Activated T-helper 1 cell treated with anti-CD3 and anti-CD28 coated beads, Interleukin-12 subunit alpha, Interleukin-12 subunit beta, Interleukin-2, Interleukin-4 antibody, amounts not matched to agents 30 ng/mL and 10 ng/mL and 1 ng/mL, durations not matched to agents 14 hours and 24 hours and 36 hours (primary cell): ENCODE measurements around the gene FTSJ1. TPM values are rescaled to one million over a fixed set of nuclear protein-coding genes. Genes with fewer than 3 reads are reported as not detected.
A peak's percentile ranks its signal among the peaks of the same experiment; 100 is the strongest.
"Not testable (repeated sequence)": the region's sequence is repeated elsewhere in the genome, so short reads cannot be mapped to it uniquely, and the experiment has no call there.

Experiments used
- DNase-seq: peaks from one replicate; pipeline ENCODE4 v3.0.0; 2021; ENCODE audit warnings: low spot score
- H3K27ac Mint-ChIP-seq: one replicate; pipeline ENCODE4 v1.8.0; 2021; ENCODE audit warnings: mild to moderate bottlenecking, mixed read lengths
- H3K27me3 Mint-ChIP-seq: one replicate; pipeline ENCODE4 v1.8.0; 2022; ENCODE audit warnings: mild to moderate bottlenecking, moderate library complexity, mixed read lengths; ENCODE audit not compliant: insufficient read depth
- H3K36me3 Mint-ChIP-seq: one replicate; pipeline ENCODE4 v1.8.0; 2021; ENCODE audit warnings: low read depth, mixed read lengths
- H3K4me1 Mint-ChIP-seq: one replicate; pipeline ENCODE4 v1.8.0; 2021; ENCODE audit warnings: low read depth, mixed read lengths
- H3K4me3 Mint-ChIP-seq: one replicate; pipeline ENCODE4 v1.8.0; 2021; ENCODE audit warnings: mild to moderate bottlenecking, moderate library complexity, mixed read lengths
- H3K9me3 Mint-ChIP-seq: one replicate; pipeline ENCODE4 v1.8.0; 2021; ENCODE audit warnings: mixed read lengths
- intact Hi-C: fragments of 100-400 bp; cut with micrococcal nuclease; formaldehyde crosslinking; loops from one replicate; pipeline ENCODE4 v1.15.1; 2024
- total RNA-seq: library from RNA; stranded (reverse); gene quantifications from 2 replicates; pipeline ENCODE4 v1.2.3, GENCODE V29; 2022

FTSJ1 gene
- total RNA-seq, 1 donor from 2014 or later: 96.2 TPM

DNA sequence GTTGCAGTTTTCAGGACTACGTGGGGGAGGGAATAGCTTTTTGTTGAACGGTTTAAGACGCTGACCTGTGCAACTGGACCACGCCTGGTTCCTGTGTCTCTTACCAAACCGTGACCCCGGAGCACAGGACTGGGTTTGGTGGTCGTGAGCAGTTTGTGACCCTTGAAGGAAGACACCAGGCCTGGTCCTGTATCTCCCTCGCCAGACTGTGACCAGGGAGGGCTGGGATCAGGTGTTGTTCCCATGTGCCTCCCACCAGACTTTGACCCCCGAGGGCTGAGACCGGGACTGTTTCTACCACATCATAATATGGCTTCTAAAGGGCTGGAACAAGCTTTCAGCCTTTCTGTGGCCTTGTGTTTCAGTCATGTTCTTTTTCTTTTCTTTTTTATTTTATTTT is 46.3 kb downstream of the FTSJ1 start:
- no peaks in the 10 kb centered on the region for H3K9me3 Mint-ChIP-seq
- H3K4me3 Mint-ChIP-seq: peak overlapping the region; percentile 95
- H3K36me3 Mint-ChIP-seq: peaks cover 18% of the 10 kb centered on the region
- peaks cover 36% of the 10 kb centered on the region for H3K4me1 Mint-ChIP-seq
- no peaks in the 10 kb centered on the region for H3K27me3 Mint-ChIP-seq
- no peak for DNase-seq
- intact Hi-C loops: loop anchor here (5.0 to 10.0 kb wide), 5 partner anchors 153 to 865 kb away; partner anchors contain the start of genes PIM2, SUV39H1, UXT and ZNF81
- peak overlapping the region; percentile 98 for H3K27ac Mint-ChIP-seq

- Mint-ChIP-seq H3K4me1 (peaks cover 42% of the 10 kb centered on the region), H3K27me3 (no peaks in the 10 kb centered on the region), H3K36me3 (peaks cover 24% of the 10 kb centered on the region)
Observed at GRCh38 chrX:48523682-48524081, 47.7 kb downstream of the FTSJ1 start.

GRCh38 chrX:48525853-48526252 is 49.9 kb downstream of the FTSJ1 start:
- not testable (repeated sequence) for DNase-seq, H3K27me3 Mint-ChIP-seq, H3K27ac Mint-ChIP-seq, H3K4me3 Mint-ChIP-seq, H3K9me3 Mint-ChIP-seq
- H3K4me1 Mint-ChIP-seq: peaks cover 36% of the 10 kb centered on the region
- intact Hi-C loops: loop anchor here (10.0 kb wide), 2 partner anchors 149 to 691 kb away; partner anchors contain the start of gene ZNF81
- H3K36me3 Mint-ChIP-seq: peaks cover 25% of the 10 kb centered on the region

More at GRCh38 chrX:48523682-48524081, 47.7 kb downstream of the FTSJ1 start:
- peak overlapping the region; percentile 95 for H3K4me3 Mint-ChIP-seq
- intact Hi-C loops: loop anchor here (5.0 to 10.0 kb wide), 5 partner anchors 151 to 866 kb away; partner anchors contain the start of genes PIM2, SUV39H1, UXT and ZNF81
- peak overlapping the region; percentile 44 for H3K27ac Mint-ChIP-seq
- H3K9me3 Mint-ChIP-seq: no peaks in the 10 kb centered on the region
- DNase-seq: no peak

- Mint-ChIP-seq H3K4me3 (no peak overlapping the region), H3K36me3 (peaks cover 25% of the 10 kb centered on the region), H3K27ac (no peak overlapping the region), H3K27me3 (no peaks in the 10 kb centered on the region), H3K9me3 (no peaks in the 10 kb centered on the region), H3K4me1 (peaks cover 32% of the 10 kb centered on the region)
- DNase-seq: no peak
- intact Hi-C loops: no loop called here
Observed at GRCh38 chrX:48530736-48531135, 54.7 kb downstream of the FTSJ1 start.

DNA sequence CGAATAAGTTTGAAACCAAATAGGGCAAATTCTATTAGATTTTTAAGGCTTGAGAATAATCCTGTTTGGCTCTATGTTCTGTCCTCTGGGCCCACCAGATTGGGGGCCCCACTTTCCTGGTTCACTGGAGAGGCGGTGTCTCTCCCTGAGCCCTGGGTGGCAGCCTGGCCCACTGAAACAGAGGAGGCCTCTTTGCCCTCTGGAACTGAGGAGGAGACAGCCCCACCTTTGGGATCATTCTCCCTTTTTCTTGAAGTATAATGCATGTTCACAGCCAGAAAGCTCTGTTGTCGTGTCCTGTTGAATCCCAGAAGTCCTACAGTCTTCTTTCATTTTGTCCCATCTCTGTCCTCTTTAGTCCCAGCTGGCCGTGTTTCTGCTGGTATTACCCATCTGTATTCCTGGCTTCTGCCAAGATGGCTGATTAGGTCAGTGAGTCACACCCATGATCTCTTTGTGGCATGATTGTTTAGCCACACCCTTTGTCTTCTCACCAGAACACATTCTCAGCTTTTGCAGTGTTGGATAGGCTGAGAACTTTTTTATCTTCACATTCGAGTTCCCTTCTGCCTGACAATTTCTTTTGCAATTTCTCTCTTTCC is 55.5 kb downstream of the FTSJ1 start:
- H3K4me1 Mint-ChIP-seq: peaks cover 29% of the 10 kb centered on the region
- H3K27ac Mint-ChIP-seq: peak overlapping the region; percentile 87
- no peak for DNase-seq

DNA sequence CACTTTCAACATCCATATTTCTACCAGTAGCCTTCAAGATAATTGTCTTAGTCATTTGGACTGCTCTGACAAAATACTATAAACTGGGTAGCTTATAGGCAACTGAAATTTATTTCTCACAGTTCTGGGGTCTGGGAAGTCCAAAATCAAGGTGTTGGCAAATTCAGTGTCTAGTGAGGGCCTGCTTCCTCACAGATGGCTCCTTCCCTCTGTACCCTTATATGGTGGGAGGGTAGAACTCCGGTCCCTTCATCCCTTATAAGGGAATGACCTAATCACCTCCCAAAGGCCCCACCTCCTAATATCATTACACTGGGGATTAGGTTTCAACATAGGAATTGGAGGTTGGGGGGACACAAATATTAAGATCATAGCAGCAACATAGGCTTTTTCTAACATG is 56.2 kb downstream of the FTSJ1 start:
- H3K27ac Mint-ChIP-seq: peak overlapping the region; percentile 87
- H3K27me3 Mint-ChIP-seq: no peaks in the 10 kb centered on the region
- no peak for DNase-seq
- no peak overlapping the region for H3K4me3 Mint-ChIP-seq
- H3K9me3 Mint-ChIP-seq: no peaks in the 10 kb centered on the region
- intact Hi-C loops: no loop called here
- peaks cover 25% of the 10 kb centered on the region for H3K4me1 Mint-ChIP-seq
- peaks cover 18% of the 10 kb centered on the region for H3K36me3 Mint-ChIP-seq

More for the DNA sequence above, 55.5 kb downstream of the FTSJ1 start:
- intact Hi-C loops: no loop called here
- Mint-ChIP-seq H3K4me3 (no peak overlapping the region), H3K27me3 (no peaks in the 10 kb centered on the region), H3K9me3 (no peaks in the 10 kb centered on the region), H3K36me3 (peaks cover 24% of the 10 kb centered on the region)

GRCh38 chrX:48533165-48533564 is 57.2 kb downstream of the FTSJ1 start:
- H3K4me3 Mint-ChIP-seq: no peak overlapping the region
- no peaks in the 10 kb centered on the region for H3K27me3 Mint-ChIP-seq
- H3K4me1 Mint-ChIP-seq: peaks cover 24% of the 10 kb centered on the region
- H3K27ac Mint-ChIP-seq: peak overlapping the region; percentile 73
- intact Hi-C loops: no loop called here
- peaks cover 17% of the 10 kb centered on the region for H3K36me3 Mint-ChIP-seq
- no peaks in the 10 kb centered on the region for H3K9me3 Mint-ChIP-seq
- no peak for DNase-seq

Other genes starting within 250 kb of the FTSJ1 start
- not detected in 2 replicates for gene SSX1, start 220.8 kb upstream of the FTSJ1 start, total RNA-seq
- not detected in 2 replicates for gene SSX3, start 119.5 kb upstream of the FTSJ1 start, total RNA-seq
- gene SSX4, start 92.7 kb upstream of the FTSJ1 start, total RNA-seq: not detected in 2 replicates
- not detected in 2 replicates for gene SSX4B, start 64.2 kb upstream of the FTSJ1 start, total RNA-seq
- gene SLC38A5, start 5.9 kb upstream of the FTSJ1 start, total RNA-seq: 205 and 206 TPM in 2 replicates
- 13.6 and 15.1 TPM in 2 replicates for gene PORCN, start 32.8 kb downstream of the FTSJ1 start, total RNA-seq
- gene EBP, start 45.6 kb downstream of the FTSJ1 start, total RNA-seq: 164 and 178 TPM in 2 replicates
- 13.5 and 16.0 TPM in 2 replicates for gene TBC1D25, start 63.5 kb downstream of the FTSJ1 start, total RNA-seq
- gene RBM3, start 98.3 kb downstream of the FTSJ1 start, total RNA-seq: 318 and 338 TPM in 2 replicates
- 36.3 and 36.5 TPM in 2 replicates for gene WDR13, start 121.3 kb downstream of the FTSJ1 start, total RNA-seq
- gene WAS, start 207.6 kb downstream of the FTSJ1 start, total RNA-seq: 106 and 122 TPM in 2 replicates
- gene SUV39H1, start 220.5 kb downstream of the FTSJ1 start, total RNA-seq: 27.5 and 27.7 TPM in 2 replicates